Left cardiac atrium (tissue), 4 donors: Measurements from ENCODE around the gene PHF20. TPM values are rescaled to one million over a fixed set of nuclear protein-coding genes. Genes with fewer than 3 reads are reported as not detected.
"Not testable (repeated sequence)": the region's sequence is repeated elsewhere in the genome, so short reads cannot be mapped to it uniquely, and the experiment has no call there.

Source experiments
- ATAC-seq, 2 donors: fragments of 200-7000 bp; cut with Tn5 transposase; one replicate each; pipeline ENCODE4 v1.9.1; 2020; ENCODE audit warnings: mild to moderate bottlenecking in 2 of 2, moderate library complexity in 2 of 2
- DNase-seq: peaks from one replicate; pipeline ENCODE4 v3.0.0-alpha.2; 2020
- intact Hi-C, 2 donors: fragments of 100-400 bp; cut with DNase I; formaldehyde crosslinking; loops; one replicate each; pipeline versions ENCODE4 v1.14.1 to v1.15.1; 2022 to 2023
- total RNA-seq, 2 donors: library from RNA; stranded (reverse); fragmentation: NEBNext Ultra II Directional; extraction: Animal tissue kit (Norgen Biotek cat#: 25700); gene quantifications; one replicate each; pipeline ENCODE4 v1.2.1, GENCODE V29; 2021
- donor health status: DM: no; HTN: yes; CAD: no.
- donor health status: DM: no; HTN: yes; CAD: no; lungs with severe emphysema.
- donor health status: DM: yes; HTN: yes; CAD: no.
- donor health status: Dilated cardiomyopathy.

The PHF20 gene
- total RNA-seq, 2 donors from 2014 or later, result 45.5 to 50.5 TPM

GRCh38 chr20:35893942-35894341 is 122.1 kb downstream of the PHF20 start:
- ATAC-seq (no peak), DNase-seq (no peak)
- intact Hi-C loops, result no loop called here

- ATAC-seq, intact Hi-C loops: not testable (repeated sequence)
These were observed 123.7 kb downstream of the PHF20 start for GRCh38 chr20:35895516-35895915.

GRCh38 chr20:35899064-35899463 is 127.2 kb downstream of the PHF20 start:
- no peak for DNase-seq
- intact Hi-C loops, result no loop called here

More at GRCh38 chr20:35895516-35895915, 123.7 kb downstream of the PHF20 start:
- DNase-seq, result not testable (repeated sequence)

GRCh38 chr20:35901230-35901629 is 129.4 kb downstream of the PHF20 start:
- DNase-seq, intact Hi-C loops, ATAC-seq: not testable (repeated sequence)

More at GRCh38 chr20:35899064-35899463, 127.2 kb downstream of the PHF20 start:
- no peak for ATAC-seq

GRCh38 chr20:35901678-35902544 is 130.1 kb downstream of the PHF20 start:
- intact Hi-C loops, result no loop called here
- DNase-seq, result no peak
- ATAC-seq, result peak in 1 of 2 donors; percentile 93

GRCh38 chr20:35902545-35902941 is 130.7 kb downstream of the PHF20 start:
- ATAC-seq, result no peak
- intact Hi-C loops, result no loop called here
- no peak for DNase-seq

- no peak for DNase-seq
- intact Hi-C loops, result no loop called here
These were observed 132.0 kb downstream of the PHF20 start for GRCh38 chr20:35903843-35904242.

GRCh38 chr20:35904982-35905663 is 133.3 kb downstream of the PHF20 start:
- ATAC-seq, result no peak
- DNase-seq, result no peak
- intact Hi-C loops, result no loop called here

More at GRCh38 chr20:35903843-35904242, 132.0 kb downstream of the PHF20 start:
- ATAC-seq, result no peak

GRCh38 chr20:35907017-35907701 is 135.3 kb downstream of the PHF20 start:
- intact Hi-C loops, result no loop called here
- ATAC-seq (peak; percentile 63 to 85), DNase-seq (peak; percentile 63)

GRCh38 chr20:35908007-35908406 is 136.2 kb downstream of the PHF20 start:
- DNase-seq (no peak), ATAC-seq (no peak)
- intact Hi-C loops, result no loop called here

- DNase-seq (no peak), ATAC-seq (no peak)
- intact Hi-C loops, result no loop called here
These were observed 137.4 kb downstream of the PHF20 start for GRCh38 chr20:35909176-35909575.

GRCh38 chr20:35909796-35910195 is 138.0 kb downstream of the PHF20 start:
- ATAC-seq (no peak), DNase-seq (no peak)
- intact Hi-C loops, result no loop called here

GRCh38 chr20:35910254-35910653 is 138.4 kb downstream of the PHF20 start:
- intact Hi-C loops, result no loop called here
- no peak for DNase-seq
- ATAC-seq, result no peak

GRCh38 chr20:35912881-35913280 is 141.1 kb downstream of the PHF20 start:
- ATAC-seq (peak in 1 of 2 donors; percentile 38), DNase-seq (no peak)
- intact Hi-C loops, result no loop called here

- DNase-seq (no peak), ATAC-seq (no peak)
- intact Hi-C loops, result no loop called here
These were observed 145.3 kb downstream of the PHF20 start for GRCh38 chr20:35917077-35917476.

GRCh38 chr20:35918021-35918420 is 146.2 kb downstream of the PHF20 start:
- intact Hi-C loops, result no loop called here
- ATAC-seq (no peak), DNase-seq (no peak)

- DNase-seq (no peak), ATAC-seq (no peak)
- intact Hi-C loops, result no loop called here
These were observed 148.7 kb downstream of the PHF20 start for GRCh38 chr20:35920523-35920922.

- ATAC-seq, result no peak
- DNase-seq, result no peak
- intact Hi-C loops, result no loop called here
These were observed 157.5 kb downstream of the PHF20 start for GRCh38 chr20:35929301-35929700.

- DNase-seq (no peak), ATAC-seq (no peak)
- intact Hi-C loops, result no loop called here
These were observed 162.2 kb downstream of the PHF20 start for GRCh38 chr20:35934050-35934449.

GRCh38 chr20:35939264-35939663 is 167.4 kb downstream of the PHF20 start:
- no peak for DNase-seq
- ATAC-seq, result no peak
- intact Hi-C loops, result no loop called here
